Skeletal muscle cell (primary cell): ENCODE measurements around the gene SLC9A7.
A peak's percentile ranks its signal among the peaks of the same experiment; 100 is the strongest.

Experiments used
- DNase-seq: peaks from one replicate; pipeline ENCODE4 v3.0.0-alpha.2; 2010; ENCODE audit warnings: low read depth
- H3K4me3 ChIP-seq: 2 replicates; pipeline ENCODE4 v1.5.1; 2011; ENCODE audit warnings: low read depth, mild to moderate bottlenecking, control low read depth, low read length, moderate library complexity

SLC9A7 gene

GRCh38 chrX:46582966-46583365 lies 176.0 kb downstream of the SLC9A7 start:
- DNase-seq, result peak; percentile 75
- H3K4me3 ChIP-seq, result no peak overlapping the region

DNA sequence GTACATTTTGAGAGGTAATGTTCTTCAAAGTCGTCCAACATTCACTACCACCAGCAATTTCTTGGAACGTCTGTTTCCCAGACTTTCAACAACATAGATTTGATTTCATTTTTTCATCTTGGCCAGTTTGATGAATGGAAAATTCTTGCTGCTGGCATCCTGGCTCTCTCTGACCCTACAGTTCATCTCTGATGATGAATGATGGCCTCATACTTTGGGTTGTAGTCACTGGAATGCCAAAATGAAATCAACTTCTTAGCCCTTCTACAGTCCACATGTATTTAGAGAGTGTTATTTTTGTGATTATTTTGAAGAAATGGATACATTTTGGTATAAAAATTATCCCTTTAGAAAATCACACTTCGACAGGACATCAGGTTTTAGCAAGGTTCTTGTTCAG lies 176.6 kb downstream of the SLC9A7 start:
- no peak for DNase-seq
- H3K4me3 ChIP-seq, result no peak overlapping the region

- no peak overlapping the region for H3K4me3 ChIP-seq
- no peak for DNase-seq
Measured at GRCh38 chrX:46580613-46581012, 178.3 kb downstream of the SLC9A7 start.

- no peak for DNase-seq
- no peak overlapping the region for H3K4me3 ChIP-seq
Measured at GRCh38 chrX:46579250-46579649, 179.7 kb downstream of the SLC9A7 start.

DNA sequence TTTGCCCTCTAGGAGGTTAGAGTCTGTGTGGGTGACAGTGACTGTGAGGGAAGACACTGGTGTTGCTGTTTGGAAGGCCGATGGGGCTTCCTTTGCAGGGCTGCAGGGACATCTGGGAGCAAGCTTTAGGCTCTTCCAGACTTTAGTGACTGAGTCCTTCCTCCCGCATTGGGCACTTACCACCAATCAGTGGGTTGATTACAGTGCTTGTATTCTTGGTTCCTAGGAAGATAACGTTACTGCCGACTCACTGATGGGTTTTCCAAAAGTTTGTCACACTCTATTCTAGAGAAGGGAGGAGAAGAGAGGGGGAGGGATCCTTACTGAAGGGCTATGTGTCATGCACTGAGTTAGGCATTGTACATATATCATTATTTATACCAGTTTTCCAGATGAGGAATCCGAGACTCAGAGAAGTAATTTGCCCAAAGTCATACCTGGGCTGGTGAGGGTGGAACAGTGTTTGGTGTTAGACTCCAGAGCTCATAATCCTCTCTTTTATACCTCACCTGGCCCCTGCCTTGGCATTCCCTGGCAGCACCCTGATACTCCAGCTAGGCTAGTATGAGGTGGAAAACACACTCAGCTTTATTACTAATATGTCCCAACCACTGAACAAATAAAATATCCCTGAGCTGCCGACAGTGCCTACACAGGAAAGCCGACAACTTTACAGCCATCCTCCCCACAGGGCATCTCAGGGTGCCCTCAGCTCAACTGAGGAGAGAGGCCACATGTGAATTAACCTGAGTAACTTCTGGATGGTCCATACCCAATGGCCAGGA lies 181.5 kb downstream of the SLC9A7 start:
- no peak overlapping the region for H3K4me3 ChIP-seq
- no peak for DNase-seq

DNA sequence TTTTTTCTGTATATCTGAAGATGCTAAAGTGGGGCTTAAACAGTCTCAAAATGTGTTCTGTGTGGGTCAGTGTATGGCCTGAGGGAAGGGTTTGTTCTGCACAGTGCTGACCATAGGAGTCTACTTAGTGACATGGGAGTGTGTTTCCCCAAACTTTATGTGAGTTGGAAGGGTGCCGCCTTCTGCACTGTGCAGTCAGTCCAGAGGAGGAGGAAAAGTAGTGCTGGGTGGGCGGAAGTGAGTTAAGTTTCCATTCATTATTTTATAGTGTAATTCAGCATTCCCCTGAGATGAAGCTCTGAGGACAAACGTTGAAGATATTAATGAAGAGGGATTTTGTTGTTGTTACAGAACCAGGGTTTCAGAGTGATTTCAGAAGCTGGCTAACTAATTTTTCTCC lies 182.5 kb downstream of the SLC9A7 start:
- DNase-seq, result no peak
- H3K4me3 ChIP-seq, result peak overlapping the region; percentile 57

- DNase-seq, result no peak
- H3K4me3 ChIP-seq, result peak overlapping the region; percentile 57
Measured at GRCh38 chrX:46575991-46576392, 182.9 kb downstream of the SLC9A7 start.

GRCh38 chrX:46575586-46575985 lies 183.3 kb downstream of the SLC9A7 start:
- peak overlapping the region; percentile 57 for H3K4me3 ChIP-seq
- DNase-seq, result no peak

DNA sequence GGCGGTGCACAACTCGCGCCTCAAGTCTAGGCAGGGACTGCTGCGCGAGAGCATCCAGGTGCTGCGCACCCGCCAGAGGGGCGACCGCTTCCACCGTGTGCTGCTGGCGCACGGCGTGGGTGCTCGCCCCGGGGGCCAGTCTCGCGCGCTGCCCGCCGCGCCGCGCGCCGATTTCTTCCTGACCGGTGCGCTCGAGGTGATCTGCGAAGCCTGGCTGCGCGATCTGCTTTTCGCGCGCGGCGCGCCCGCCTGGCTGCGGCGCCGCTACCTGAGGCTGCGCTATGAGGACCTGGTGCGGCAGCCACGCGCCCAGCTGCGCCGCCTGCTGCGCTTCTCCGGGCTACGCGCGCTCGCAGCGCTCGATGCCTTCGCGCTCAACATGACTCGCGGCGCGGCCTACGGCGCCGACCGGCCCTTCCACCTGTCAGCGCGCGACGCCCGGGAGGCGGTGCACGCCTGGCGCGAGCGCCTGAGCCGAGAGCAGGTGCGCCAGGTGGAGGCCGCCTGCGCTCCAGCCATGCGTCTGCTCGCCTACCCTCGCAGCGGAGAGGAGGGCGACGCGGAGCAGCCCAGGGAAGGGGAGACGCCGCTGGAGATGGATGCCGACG lies 184.0 kb downstream of the SLC9A7 start:
- DNase-seq, result no peak
- peak overlapping the region; percentile 57 for H3K4me3 ChIP-seq

GRCh38 chrX:46573892-46574773 lies 184.8 kb downstream of the SLC9A7 start:
- DNase-seq, result no peak
- peak overlapping the region; percentile 57 for H3K4me3 ChIP-seq

- no peak for DNase-seq
- H3K4me3 ChIP-seq, result peak within 1 kb of the TSS; percentile 57
Measured at GRCh38 chrX:46573331-46573891, 185.5 kb downstream of the SLC9A7 start, which contains the start of gene CHST7. TSS of gene CHST7 (plus strand) at chrX:46573765. CDS start at chrX:46573932, 167 bp downstream.

GRCh38 chrX:46572340-46572936 lies 186.5 kb downstream of the SLC9A7 start:
- no peak for DNase-seq
- H3K4me3 ChIP-seq, result no peak overlapping the region

DNA sequence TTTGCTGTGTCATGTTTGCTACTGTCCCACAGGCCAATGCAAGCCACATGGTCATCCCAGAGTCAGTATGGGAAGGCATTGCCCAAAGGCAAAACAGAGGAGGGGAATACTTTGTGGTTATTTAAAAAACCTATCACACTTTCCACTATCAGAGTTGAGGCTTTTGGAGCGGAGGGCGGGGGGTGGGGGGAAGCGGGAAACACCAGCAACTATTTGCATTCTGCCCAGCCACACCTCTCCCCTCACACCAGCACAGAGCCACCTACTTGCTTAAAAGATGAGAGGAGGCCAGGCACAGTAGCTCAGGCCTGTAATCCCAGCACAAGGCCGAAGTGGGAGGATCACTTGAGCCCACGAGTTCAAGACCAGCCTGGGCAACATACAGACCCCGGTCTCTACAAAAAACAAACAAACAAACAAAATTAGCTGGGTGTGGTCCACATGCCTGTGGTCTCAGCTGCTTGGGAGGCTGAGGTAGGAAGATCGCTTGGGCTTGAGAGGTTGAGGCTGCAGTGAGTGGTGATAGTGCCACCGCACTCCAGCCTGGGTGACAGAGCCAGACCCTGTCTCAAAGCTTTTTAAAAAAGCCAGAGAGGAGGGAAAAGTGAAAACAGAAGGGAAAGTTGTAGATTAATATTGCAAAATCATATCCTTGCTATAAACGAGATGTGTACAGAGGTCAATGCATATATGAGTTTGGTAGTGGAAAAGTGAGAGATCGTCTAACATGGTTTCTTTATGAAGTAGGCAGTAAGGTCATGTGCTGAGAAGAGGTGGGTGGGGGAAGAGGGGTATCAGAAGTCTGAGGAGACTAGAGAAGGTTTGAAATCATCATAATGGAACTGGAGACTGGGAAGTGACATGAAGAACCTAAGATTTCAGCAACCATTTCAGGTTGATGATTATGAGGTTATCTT lies 187.2 kb downstream of the SLC9A7 start:
- no peak for DNase-seq
- H3K4me3 ChIP-seq, result no peak overlapping the region

DNA sequence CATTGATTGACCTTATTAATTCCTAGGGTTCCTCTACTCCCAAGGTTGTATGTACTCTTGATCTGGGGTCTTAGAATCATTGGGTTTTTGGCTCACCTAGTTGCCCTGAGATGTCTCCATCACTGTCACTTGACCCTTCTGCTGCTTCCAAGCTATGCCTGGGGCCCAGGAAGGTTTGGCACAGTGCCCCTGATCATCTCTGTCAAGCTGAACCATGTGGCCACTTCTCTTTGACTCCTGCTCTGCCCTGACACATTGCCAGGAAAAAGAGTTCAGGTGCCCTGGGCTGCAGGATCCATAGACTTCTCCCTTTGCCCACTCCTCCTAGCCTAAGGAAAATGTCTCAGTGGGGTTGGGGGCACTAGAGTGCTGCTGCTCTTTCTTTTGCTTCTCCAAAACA lies 189.3 kb downstream of the SLC9A7 start:
- DNase-seq, result no peak
- H3K4me3 ChIP-seq, result no peak overlapping the region

GRCh38 chrX:46567388-46567787 lies 191.5 kb downstream of the SLC9A7 start:
- DNase-seq, result no peak
- no peak overlapping the region for H3K4me3 ChIP-seq

- DNase-seq, result no peak
Measured at GRCh38 chrX:46561824-46562657, 196.9 kb downstream of the SLC9A7 start.

DNA sequence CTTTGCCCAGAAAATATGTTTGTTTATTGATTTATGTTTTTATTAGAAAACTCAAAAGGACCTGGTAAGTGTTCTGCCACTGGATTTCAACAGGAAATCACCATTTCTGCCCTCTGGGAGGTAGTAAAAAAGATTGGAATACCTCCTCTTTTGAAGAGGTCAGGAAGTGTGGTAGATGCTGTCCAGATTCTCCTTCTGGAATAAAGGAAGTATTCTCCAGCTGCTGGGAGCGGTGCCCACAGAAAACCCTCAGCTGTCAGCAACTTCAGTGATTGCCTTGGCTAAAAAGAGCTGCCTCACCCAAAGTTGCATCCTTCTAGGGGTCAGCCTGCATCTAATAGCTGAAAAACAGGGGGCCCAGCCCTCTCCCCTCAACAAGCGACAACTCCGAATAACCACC lies 199.9 kb downstream of the SLC9A7 start:
- no peak overlapping the region for H3K4me3 ChIP-seq
- no peak for DNase-seq

More at GRCh38 chrX:46561824-46562657, 196.9 kb downstream of the SLC9A7 start:
- H3K4me3 ChIP-seq, result no peak overlapping the region

DNA sequence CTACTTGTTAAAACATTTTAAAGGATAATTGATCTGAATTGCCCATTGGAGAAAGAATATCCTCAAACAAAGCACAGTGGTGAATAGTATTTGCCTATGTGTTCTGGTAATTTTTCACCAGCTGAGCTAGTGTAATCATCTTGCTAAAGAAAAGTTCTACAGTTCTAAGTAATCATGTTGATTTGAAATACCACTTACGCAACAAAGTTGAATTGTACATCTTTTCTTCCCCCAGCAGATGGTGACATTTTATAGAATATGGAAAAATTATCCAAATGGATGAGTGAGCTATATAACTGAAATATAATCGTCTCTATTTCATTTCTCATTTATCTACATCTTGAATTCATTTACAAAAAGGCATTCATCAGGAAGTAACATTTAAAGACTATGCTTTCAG lies 204.0 kb downstream of the SLC9A7 start:
- DNase-seq, result no peak
- H3K4me3 ChIP-seq, result no peak overlapping the region
